Endothelial cell of umbilical vein (primary cell): ENCODE results near the gene CCDC102B. TPM values are rescaled to one million over a fixed set of nuclear protein-coding genes. Genes with fewer than 3 reads are reported as not detected.

Experiments
- BruUV-seq: library from RNA; stranded (reverse); fragments of 400-500 nt; replicated peaks from 2 replicates; lab custom pipeline; 2021; lab: Mats Ljungman, UMichigan
- CTCF ChIA-PET: fragments of 300-600, 350-600 bp; sonication (Branson Sonifier 250); formaldehyde crosslinking; loops from one replicate; lab custom pipeline; 2021; ENCODE audit warnings: antibody characterized with exemption, inconsistent platforms; lab: Charles Lee
- POLR2A ChIA-PET: fragments of 300-600, 350-600 bp; sonication (Branson Sonifier 250); formaldehyde crosslinking; loops from one replicate; lab custom pipeline; 2021; ENCODE audit warnings: antibody characterized with exemption, inconsistent platforms; lab: Charles Lee
- DNase-seq: peaks from one replicate; pipeline ENCODE4 v3.0.0-alpha.2; 2011; ENCODE audit warnings: low read depth, low spot score
- FAIRE-seq: peaks from 2 replicates; lab custom pipeline; 2011; peaks lifted over from hg19 to GRCh38; lab: Jason Lieb, UNC
- H2AFZ ChIP-seq: 2 replicates; pipeline ENCODE4 v1.6.0; 2012; ENCODE audit warnings: low read depth, low read length, control low read depth, inconsistent platforms
- H3K27ac ChIP-seq: 2 replicates; pipeline ENCODE4 v1.5.1; 2011; ENCODE audit warnings: low read depth, mild to moderate bottlenecking, control low read depth, low read length, moderate library complexity; ENCODE audit not compliant: insufficient read depth
- H3K27me3 ChIP-seq, 2 experiments: 2 replicates each; pipeline versions ENCODE4 v1.6.0 to v1.6.1; 2011; ENCODE audit warnings: low read length in 2 of 2, mixed read lengths in 1 of 2; ENCODE audit not compliant: control insufficient read depth in 2 of 2, insufficient read depth in 2 of 2
- H3K36me3 ChIP-seq, 2 experiments: 2 replicates in 1 of 2; 3 replicates in 1 of 2; pipeline ENCODE4 v1.5.1; 2011; ENCODE audit warnings: low read length in 2 of 2, mild to moderate bottlenecking in 1 of 2, moderate library complexity in 1 of 2; ENCODE audit not compliant: control insufficient read depth in 2 of 2, insufficient read depth in 2 of 2; ENCODE audit errors: extremely low read depth in 1 of 2
- H3K4me1 ChIP-seq: 3 replicates; pipeline ENCODE4 v1.5.1; 2011; ENCODE audit warnings: mild to moderate bottlenecking, low read length; ENCODE audit not compliant: control insufficient read depth, insufficient read depth; ENCODE audit errors: extremely low read depth
- H3K4me2 ChIP-seq: 2 replicates; pipeline ENCODE4 v1.6.1; 2011; ENCODE audit warnings: low read length, control low read depth, mixed read lengths; ENCODE audit not compliant: insufficient read depth
- H3K4me3 ChIP-seq, 3 experiments: fragments of 200-600 bp in 1 of 3; sonication (generic), shearing (Covaris generic) in 1 of 3; replicated peaks in 1 of 3; 2 replicates each; pipeline ENCODE4 v1.5.1; 2011 to 2016; ENCODE audit warnings: control low read depth in 3 of 3, low read length in 3 of 3, mild to moderate bottlenecking in 2 of 3, inconsistent platforms in 1 of 3, low read depth in 1 of 3, moderate library complexity in 1 of 3; ENCODE audit not compliant: insufficient read depth in 1 of 3
- H3K79me2 ChIP-seq: 2 replicates; pipeline ENCODE4 v1.6.0; 2012; ENCODE audit warnings: low read length, inconsistent platforms; ENCODE audit not compliant: control insufficient read depth, insufficient read depth
- H3K9ac ChIP-seq: replicated peaks from 2 replicates; pipeline ENCODE3; 2011; ENCODE audit warnings: low read length, control low read depth; ENCODE audit not compliant: insufficient read depth; ENCODE audit errors: extremely low read depth
- H3K9me1 ChIP-seq: replicated peaks from 3 replicates; pipeline ENCODE4 v1.6.0; 2011; ENCODE audit warnings: mild to moderate bottlenecking, low read length; ENCODE audit not compliant: control insufficient read depth, insufficient read depth; ENCODE audit errors: extremely low read depth
- H3K9me3 ChIP-seq: replicated peaks from 2 replicates; pipeline ENCODE4 v1.5.1; 2012; ENCODE audit warnings: low read length, inconsistent platforms; ENCODE audit not compliant: control insufficient read depth, insufficient read depth
- H4K20me1 ChIP-seq: replicated peaks from 2 replicates; pipeline ENCODE3; 2011; ENCODE audit warnings: mild to moderate bottlenecking, low read length; ENCODE audit not compliant: control insufficient read depth, insufficient read depth; ENCODE audit errors: extremely low read depth
- EZH2 ChIP-seq: IDR thresholded peaks from 2 replicates; pipeline ENCODE4 v1.6.1; 2012; ENCODE audit warnings: borderline replicate concordance, low read depth, mild to moderate bottlenecking, moderate library complexity, low read length, inconsistent platforms; ENCODE audit not compliant: severe bottlenecking
- FOS ChIP-seq: IDR thresholded peaks from 2 replicates; pipeline ENCODE4 v1.6.1; 2011; ENCODE audit warnings: mild to moderate bottlenecking, low read length, moderate library complexity, borderline replicate concordance; ENCODE audit not compliant: insufficient read depth
- GATA2 ChIP-seq: IDR thresholded peaks from 2 replicates; pipeline ENCODE4 v1.7.0; 2011; ENCODE audit warnings: low read depth, mild to moderate bottlenecking, moderate library complexity, mixed read lengths, low read length; ENCODE audit not compliant: insufficient read length, insufficient read depth
- JUN ChIP-seq: IDR thresholded peaks from 2 replicates; pipeline ENCODE4 v1.6.1; 2011; ENCODE audit warnings: borderline replicate concordance, low read depth; ENCODE audit not compliant: insufficient read length, insufficient read depth
- MAX ChIP-seq: IDR thresholded peaks from 2 replicates; pipeline ENCODE4 v1.6.1; 2011; ENCODE audit not compliant: insufficient read depth, insufficient read length
- MYC ChIP-seq: IDR thresholded peaks from one replicate; pipeline ENCODE4 v1.6.1; 2011; ENCODE audit warnings: mild to moderate bottlenecking, low read depth, low read length
- POLR2A ChIP-seq: IDR thresholded peaks from 2 replicates; pipeline ENCODE4 v1.6.1; 2012; ENCODE audit warnings: low read depth, mild to moderate bottlenecking, control low read depth, low read length
- POLR2AphosphoS5 ChIP-seq: IDR thresholded peaks from 2 replicates; pipeline ENCODE4 v1.6.1; 2012; ENCODE audit warnings: low read depth, mild to moderate bottlenecking, control low read depth, low read length, moderate library complexity; ENCODE audit not compliant: insufficient read depth
- dilution Hi-C: fragments of 300-500 bp; cut with MboI; formaldehyde crosslinking; loops from one replicate; pipeline ENCODE4 v1.15.0; 2019; ENCODE audit warnings: low sequenced_read_pairs; ENCODE audit not compliant: extremely low pct_ligation_motif_present
- intact Hi-C: fragments of 100-400 bp; cut with micrococcal nuclease; formaldehyde crosslinking; loops from one replicate; pipeline ENCODE4 v1.10.0; 2022
- polyA plus RNA-seq, 4 experiments: library from polyadenylated mRNA; depleted of rRNA in 3 of 4; stranded (reverse) in 3 of 4; unstranded in 1 of 4; fragments of >200 nt; gene quantifications; 2 replicates each; pipeline versions ENCODE4 v1.2.1 to v1.2.3, GENCODE V29; 2011 to 2012; ENCODE audit warnings: missing spikeins in 1 of 4
- total RNA-seq: library from RNA; stranded (reverse); gene quantifications from 2 replicates; pipeline ENCODE4 v1.2.3, GENCODE V29; 2021
- TF ChIP-seq, protein P1 (sequence below), 2 donors: IDR thresholded peaks; 1 replicate in 1 of 2; 2 replicates in 1 of 2; pipeline ENCODE4 v1.5.1; 2011; ENCODE audit warnings: low read length in 2 of 2, mild to moderate bottlenecking in 2 of 2, moderate library complexity in 2 of 2, control low read depth in 1 of 2, inconsistent platforms in 1 of 2, low read depth in 1 of 2; ENCODE audit not compliant: insufficient read depth in 1 of 2; ENCODE audit errors: extremely low read depth in 1 of 2

The CCDC102B gene
- total and polyA plus RNA-seq, 2 donors (not counting 3 experiments of a cell fraction or from before 2014, with no cell fraction given) = 0.21 to 0.62 TPM

DNA sequence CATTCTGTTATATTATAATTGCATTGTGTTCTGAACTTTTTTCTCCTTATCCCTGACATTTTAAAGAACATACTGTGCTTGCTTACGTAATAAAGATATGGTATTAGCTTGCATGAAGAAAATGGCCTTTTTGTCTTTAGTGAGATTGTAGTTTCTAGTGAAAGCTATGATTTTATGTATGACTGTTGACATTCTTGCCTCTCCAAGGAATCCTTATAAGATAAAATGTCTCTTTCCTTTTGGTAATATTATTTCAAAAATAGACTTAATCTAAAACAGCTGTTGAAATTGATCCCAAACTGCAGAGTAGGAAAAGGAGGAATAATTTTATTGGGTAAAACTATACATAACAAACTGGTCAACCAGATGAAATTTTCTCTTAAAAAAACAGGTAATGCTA is 40.8 kb upstream of the CCDC102B start:
- Histone ChIP-seq H3K27ac (no peak overlapping the region), H4K20me1 (no peaks in the 10 kb centered on the region), H2AFZ (no peak overlapping the region), H3K36me3 (no peaks in the 10 kb centered on the region), H3K27me3 (no peaks in the 10 kb centered on the region), H3K4me3 (no peak overlapping the region), H3K4me1 (no peaks in the 10 kb centered on the region), H3K9me1 (no peaks in the 10 kb centered on the region), H3K9me3 (no peaks in the 10 kb centered on the region), H3K4me2 (no peak overlapping the region), H3K79me2 (no peaks in the 10 kb centered on the region), H3K9ac (no peak overlapping the region)
- dilution Hi-C loops (no loop called here), intact Hi-C loops (no loop called here)
- no TSS peak for BruUV-seq
- TF ChIP-seq GATA2 (no peak), EZH2 (no peak), MYC (no peak), POLR2AphosphoS5 (no peak)
- TF ChIP-seq, protein P1, sequence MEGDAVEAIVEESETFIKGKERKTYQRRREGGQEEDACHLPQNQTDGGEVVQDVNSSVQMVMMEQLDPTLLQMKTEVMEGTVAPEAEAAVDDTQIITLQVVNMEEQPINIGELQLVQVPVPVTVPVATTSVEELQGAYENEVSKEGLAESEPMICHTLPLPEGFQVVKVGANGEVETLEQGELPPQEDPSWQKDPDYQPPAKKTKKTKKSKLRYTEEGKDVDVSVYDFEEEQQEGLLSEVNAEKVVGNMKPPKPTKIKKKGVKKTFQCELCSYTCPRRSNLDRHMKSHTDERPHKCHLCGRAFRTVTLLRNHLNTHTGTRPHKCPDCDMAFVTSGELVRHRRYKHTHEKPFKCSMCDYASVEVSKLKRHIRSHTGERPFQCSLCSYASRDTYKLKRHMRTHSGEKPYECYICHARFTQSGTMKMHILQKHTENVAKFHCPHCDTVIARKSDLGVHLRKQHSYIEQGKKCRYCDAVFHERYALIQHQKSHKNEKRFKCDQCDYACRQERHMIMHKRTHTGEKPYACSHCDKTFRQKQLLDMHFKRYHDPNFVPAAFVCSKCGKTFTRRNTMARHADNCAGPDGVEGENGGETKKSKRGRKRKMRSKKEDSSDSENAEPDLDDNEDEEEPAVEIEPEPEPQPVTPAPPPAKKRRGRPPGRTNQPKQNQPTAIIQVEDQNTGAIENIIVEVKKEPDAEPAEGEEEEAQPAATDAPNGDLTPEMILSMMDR (IDR thresholded peaks at IDR 0.05; ENCODE audit: extremely low read depth in 1 of 2, insufficient read depth in 1 of 2, low read depth in 1 of 2, low read length in 2 of 2) = no peak
- ChIA-PET POLR2A (no interaction called here), CTCF (interaction anchor here (1.5 kb wide), 1 partner anchor 11 kb away, joined by 3 read pairs; no protein-coding TSS in a partner anchor)
- no peak for FAIRE-seq
- no peak for DNase-seq

DNA sequence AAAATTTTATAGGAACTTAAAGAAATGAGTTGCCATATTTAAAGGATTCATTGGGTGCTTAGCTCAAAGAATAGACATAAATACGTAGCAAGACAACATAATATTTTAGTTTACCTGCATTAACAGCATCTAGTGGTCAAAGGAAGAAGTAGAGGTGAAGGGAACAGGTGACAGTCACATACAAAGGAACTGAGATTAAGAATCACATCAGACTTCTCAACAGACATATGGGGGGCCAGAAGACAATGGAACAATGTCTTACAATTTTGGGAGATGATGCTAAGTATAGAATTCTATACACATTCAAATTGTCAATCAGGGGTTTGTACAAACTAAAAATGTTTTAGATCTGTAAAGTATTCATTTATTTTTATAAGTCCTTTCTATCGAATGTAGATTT is 38.6 kb upstream of the CCDC102B start:
- Histone ChIP-seq H3K27ac (no peak overlapping the region), H3K9me1 (no peaks in the 10 kb centered on the region), H4K20me1 (no peaks in the 10 kb centered on the region), H2AFZ (no peak overlapping the region), H3K36me3 (no peaks in the 10 kb centered on the region), H3K4me1 (no peaks in the 10 kb centered on the region), H3K4me3 (no peak overlapping the region), H3K79me2 (no peaks in the 10 kb centered on the region), H3K27me3 (no peaks in the 10 kb centered on the region), H3K9ac (no peak overlapping the region), H3K9me3 (no peaks in the 10 kb centered on the region), H3K4me2 (no peak overlapping the region)
- BruUV-seq = no TSS peak
- intact Hi-C loops = no loop called here
- no peak for TF ChIP-seq MYC
- no peak for TF ChIP-seq MAX
- no peak for TF ChIP-seq POLR2AphosphoS5
- TF ChIP-seq GATA2 = no peak
- TF ChIP-seq EZH2 = no peak
- no peak for TF ChIP-seq POLR2A
- no peak for TF ChIP-seq JUN
- TF ChIP-seq FOS = no peak
- TF ChIP-seq, protein P1 (IDR thresholded peaks at IDR 0.05; ENCODE audit: extremely low read depth in 1 of 2, insufficient read depth in 1 of 2, low read depth in 1 of 2, low read length in 2 of 2) = no peak
- FAIRE-seq (no peak), DNase-seq (no peak)
- CTCF ChIA-PET = interaction anchor here (1.3 kb wide), 1 partner anchor 15 kb away, joined by 3 read pairs; no protein-coding TSS in a partner anchor
- dilution Hi-C loops = no loop called here
- POLR2A ChIA-PET = no interaction called here
